ENCODE data around the gene EPHA1.

- TF ChIP-seq CTCF (conservative IDR thresholded peaks at IDR 0.05; ENCODE audit: low read depth, low read length), result no peak
- TF ChIP-seq EZH2 (IDR thresholded peaks at IDR 0.05; ENCODE audit: borderline replicate concordance, low read depth, low read length, poor library complexity, severe bottlenecking), result no peak
Observed at GRCh38 chr7:143399151-143399550, 9.5 kb downstream of the EPHA1 start.

Data from A673 (cell line).